GM12878 (cell line): ENCODE measurements around the gene RPA3. TPM values are rescaled to one million over a fixed set of nuclear protein-coding genes. Genes with fewer than 3 reads are reported as not detected.

Experiments used
- ATAC-seq: fragments of 200-7000 bp; cut with Tn5 transposase; 3 replicates; pipeline ENCODE4 v1.9.1; 2020; ENCODE audit warnings: mild to moderate bottlenecking, moderate library complexity
- BruUV-seq: library from RNA; stranded (reverse); fragments of 400-500 nt; replicated peaks from 2 replicates; lab custom pipeline; 2021; lab: Mats Ljungman, UMichigan
- CTCF ChIA-PET: fragments of 300-600 bp; sonication (Branson Sonifier 250); formaldehyde crosslinking; extraction: SDS; loops from one replicate; lab custom pipeline; 2021; ENCODE audit warnings: inconsistent platforms; lab: Yijun Ruan, JAX
- POLR2A ChIA-PET: fragments of 350-600 bp; formaldehyde crosslinking; extraction: SDS; loops from one replicate; lab custom pipeline; 2021; ENCODE audit warnings: inconsistent platforms; lab: Charles Lee
- RAD21 ChIA-PET: fragments of 300-600 bp; sonication (Branson Sonifier 250); formaldehyde crosslinking; loops from one replicate; lab custom pipeline; 2023; ENCODE audit warnings: antibody characterized with exemption; ENCODE audit not compliant: unreplicated experiment; lab: Charles Lee
- SMC1A ChIA-PET: fragments of 300-600 bp; sonication (Branson Sonifier 250); formaldehyde crosslinking; loops from one replicate; lab custom pipeline; 2023; ENCODE audit not compliant: unreplicated experiment, uncharacterized antibody; lab: Charles Lee
- DNase-seq: peaks from one replicate; pipeline ENCODE4 v3.0.0-alpha.2; 2011; ENCODE audit warnings: low read depth, low spot score
- FAIRE-seq: peaks from 3 replicates; lab custom pipeline; 2011; peaks lifted over from hg19 to GRCh38; lab: Jason Lieb, UNC
- H2AFZ ChIP-seq: 2 replicates; pipeline ENCODE4 v1.6.0; 2011; ENCODE audit warnings: low read depth, low read length, control low read depth; ENCODE audit not compliant: control insufficient read depth
- H3K27ac ChIP-seq: 2 replicates; pipeline ENCODE4 v1.5.1; 2011; ENCODE audit warnings: control low read depth; ENCODE audit not compliant: control insufficient read depth, insufficient read depth
- H3K27me3 ChIP-seq, 2 experiments: replicated peaks in 1 of 2; 2 replicates each; pipeline versions ENCODE4 v1.6.0 to v1.6.1; 2011; ENCODE audit warnings: low read length in 1 of 2; ENCODE audit not compliant: control insufficient read depth in 2 of 2, insufficient read depth in 2 of 2
- H3K36me3 ChIP-seq, 2 experiments: 2 replicates each; pipeline ENCODE4 v1.5.1; 2011; ENCODE audit warnings: low read length in 1 of 2; ENCODE audit not compliant: control insufficient read depth in 2 of 2, insufficient read depth in 2 of 2
- H3K4me1 ChIP-seq: 2 replicates; pipeline ENCODE4 v1.6.1; 2011; ENCODE audit warnings: mild to moderate bottlenecking, low read length, moderate library complexity, mixed read lengths; ENCODE audit not compliant: control insufficient read depth, insufficient read depth
- H3K4me2 ChIP-seq: 2 replicates; pipeline ENCODE4 v1.6.0; 2011; ENCODE audit warnings: control low read depth; ENCODE audit not compliant: control insufficient read depth, insufficient read depth
- H3K4me3 ChIP-seq: fragments of 200-600 bp; sonication (generic); 2 replicates; pipeline ENCODE4 v1.5.1; 2016
- H3K79me2 ChIP-seq: 2 replicates; pipeline ENCODE4 v1.6.0; 2011; ENCODE audit warnings: low read length; ENCODE audit not compliant: control insufficient read depth, insufficient read depth
- H3K9ac ChIP-seq: 2 replicates; pipeline ENCODE4 v1.8.0; 2011; ENCODE audit warnings: low read length, control low read depth, mixed read lengths; ENCODE audit not compliant: control insufficient read depth, insufficient read depth
- H3K9me3 ChIP-seq: replicated peaks from 3 replicates; pipeline ENCODE4 v1.5.1; 2011; ENCODE audit warnings: mild to moderate bottlenecking, low read length; ENCODE audit not compliant: control insufficient read depth, insufficient read depth
- H4K20me1 ChIP-seq: 2 replicates; pipeline ENCODE4 v1.6.0; 2011; ENCODE audit not compliant: control insufficient read depth, insufficient read depth
- CTCF ChIP-seq, 3 experiments: IDR thresholded peaks in 2 of 3; conservative IDR thresholded peaks in 1 of 3; 2 replicates each; pipeline ENCODE4 v1.5.1; 2011; ENCODE audit warnings: low read depth in 3 of 3, low read length in 3 of 3, mild to moderate bottlenecking in 3 of 3, control low read depth in 2 of 3, moderate library complexity in 2 of 3, inconsistent platforms in 1 of 3, mixed read lengths in 1 of 3; ENCODE audit not compliant: control insufficient read depth in 2 of 3, insufficient read depth in 1 of 3; ENCODE audit errors: extremely low read depth in 1 of 3
- DPF2 ChIP-seq: fragments of 450-650 bp; IDR thresholded peaks from 2 replicates; pipeline ENCODE4 v1.6.1; 2017; ENCODE audit warnings: mild to moderate bottlenecking
- MTA2 ChIP-seq: fragments of 450-650 bp; IDR thresholded peaks from 2 replicates; pipeline ENCODE4 v1.6.1; 2016; ENCODE audit warnings: low read depth, mild to moderate bottlenecking, moderate library complexity
- MYB ChIP-seq: fragments of 150-350 bp; IDR thresholded peaks from 2 replicates; pipeline ENCODE4 v1.6.1; 2014; ENCODE audit warnings: mild to moderate bottlenecking, low read depth, low read length, borderline replicate concordance
- NR2C1 ChIP-seq: fragments of 450-650 bp; IDR thresholded peaks from 2 replicates; pipeline ENCODE4 v1.6.1; 2017; ENCODE audit warnings: antibody characterized with exemption, mild to moderate bottlenecking, moderate library complexity
- RUNX3 ChIP-seq: IDR thresholded peaks from 2 replicates; pipeline ENCODE4 v1.6.1; 2012; ENCODE audit warnings: low read length, inconsistent platforms
- TARDBP ChIP-seq: IDR thresholded peaks from 2 replicates; pipeline ENCODE4 v1.6.1; 2016; ENCODE audit warnings: borderline replicate concordance
- ZNF687 ChIP-seq: fragments of 450-650 bp; IDR thresholded peaks from 2 replicates; pipeline ENCODE4 v1.6.1; 2017; ENCODE audit warnings: mild to moderate bottlenecking, moderate library complexity
- WGBS: methylation state at CpG from one replicate; pipeline ENCODE4 v1.1.6; 2016; ENCODE audit warnings: low lambda C conversion rate; ENCODE audit not compliant: insufficient replicate concordance, insufficient coverage; ENCODE audit errors: missing lambda C conversion rate; 5-methylcytosine and 5-hydroxymethylcytosine counted together
- in situ Hi-C: fragments of 300-500 bp; cut with MboI; formaldehyde crosslinking; loops from 9 replicates; pipeline ENCODE4 v1.14.3; 2018; ENCODE audit warnings: mixed read lengths
- intact Hi-C: fragments of 100-400 bp; cut with micrococcal nuclease; formaldehyde crosslinking; loops from one replicate; pipeline ENCODE4 v1.14.2; 2022; ENCODE audit not compliant: unreplicated experiment
- polyA plus RNA-seq, 11 experiments: library from polyadenylated mRNA; depleted of rRNA in 4 of 11; unstranded in 6 of 11; stranded (reverse) in 5 of 11; fragments of >200 nt; fragmentation: Nextera tagmentation in 4 of 11; fragmentation: Illumina TruSeq in 1 of 11; extraction: Ambion mirVana in 4 of 11; extraction: Trizol in 1 of 11; gene quantifications; 1 replicate in 1 of 11; 2 replicates in 10 of 11; pipeline versions ENCODE4 v1.2.1 to v1.2.3, GENCODE V29; 2011 to 2016; ENCODE audit warnings: inconsistent platforms in 2 of 11, missing spikeins in 2 of 11, low read depth in 1 of 11
- total RNA-seq, 4 experiments: library from RNA; depleted of rRNA in 3 of 4; stranded (reverse); fragments of >200 nt in 3 of 4; fragmentation: Illumina TruSeq in 1 of 4; extraction: Trizol in 1 of 4; gene quantifications; 2 replicates each; pipeline versions ENCODE4 v1.2.1 to v1.2.3, GENCODE V29; 2013 to 2021
- TF ChIP-seq, protein P1 (sequence below): IDR thresholded peaks from 2 replicates; pipeline ENCODE4 v1.6.1; 2012; ENCODE audit warnings: improper control_type of control experiment, low read depth, low read length; ENCODE audit not compliant: insufficient replicate concordance

RPA3 gene
- total and polyA plus RNA-seq, 10 of the 15 experiments (the other 5 are each of a cell fraction or from before 2014, with no cell fraction given) = 60.2 to 343 (median 112) TPM

GRCh38 chr7:7713730-7714129 lies 4.7 kb downstream of the RPA3 start:
- H3K4me3 ChIP-seq = no peak overlapping the region
- H3K27me3 ChIP-seq = no peaks in the 10 kb centered on the region
- peaks cover 2% of the 10 kb centered on the region; the same call in 1 of the 3 replicates for H3K9me3 ChIP-seq
- H3K4me2 ChIP-seq = no peak overlapping the region
- H3K4me1 ChIP-seq = peaks cover 1% of the 10 kb centered on the region; the same call in 1 of the 2 replicates
- H3K79me2 ChIP-seq = no peaks in the 10 kb centered on the region
- no TSS peak for BruUV-seq
- H3K9ac ChIP-seq = no peak overlapping the region
- H3K36me3 ChIP-seq = no peaks in the 10 kb centered on the region
- CTCF ChIA-PET = interaction anchor here (0.7 to 3.7 kb wide), 9 partner anchors 12 to 583 kb away, joined by 3 to 16 read pairs (median 3); no protein-coding TSS in a partner anchor
- POLR2A ChIA-PET = interaction anchor here (1.4 to 2.2 kb wide), 3 partner anchors 10 to 25 kb away, joined by 3 to 14 read pairs (median 3); no protein-coding TSS in a partner anchor
- H3K27ac ChIP-seq = no peak overlapping the region
- RAD21 ChIA-PET = interaction anchor here (1.3 to 3.6 kb wide), 3 partner anchors 32 to 231 kb away, joined by 4 to 22 read pairs (median 9); no protein-coding TSS in a partner anchor
- 55% methylated on average over 4 of the region's 4 CpGs for WGBS
- intact Hi-C loops = no loop called here
- H2AFZ ChIP-seq = no peak overlapping the region
- TF ChIP-seq TARDBP (no peak), DPF2 (0 out of 2 replicates have a peak, but pooled peaks have one; percentile 19), MTA2 (0 out of 2 replicates have a peak, but pooled peaks have one; percentile 8), ZNF687 (no peak), CTCF (IDR thresholded peaks at IDR 0.05 in 2 of 3, conservative IDR thresholded peaks at IDR 0.05 in 1 of 3; ENCODE audit: control insufficient read depth in 2 of 3, extremely low read depth in 1 of 3, insufficient read depth in 1 of 3, low read depth in 3 of 3, low read length in 3 of 3) (no peak), NR2C1 (no peak), RUNX3 (peak; percentile 9; the same call in 1 of the 2 replicates), MYB (no peak)
- TF ChIP-seq, protein P1, sequence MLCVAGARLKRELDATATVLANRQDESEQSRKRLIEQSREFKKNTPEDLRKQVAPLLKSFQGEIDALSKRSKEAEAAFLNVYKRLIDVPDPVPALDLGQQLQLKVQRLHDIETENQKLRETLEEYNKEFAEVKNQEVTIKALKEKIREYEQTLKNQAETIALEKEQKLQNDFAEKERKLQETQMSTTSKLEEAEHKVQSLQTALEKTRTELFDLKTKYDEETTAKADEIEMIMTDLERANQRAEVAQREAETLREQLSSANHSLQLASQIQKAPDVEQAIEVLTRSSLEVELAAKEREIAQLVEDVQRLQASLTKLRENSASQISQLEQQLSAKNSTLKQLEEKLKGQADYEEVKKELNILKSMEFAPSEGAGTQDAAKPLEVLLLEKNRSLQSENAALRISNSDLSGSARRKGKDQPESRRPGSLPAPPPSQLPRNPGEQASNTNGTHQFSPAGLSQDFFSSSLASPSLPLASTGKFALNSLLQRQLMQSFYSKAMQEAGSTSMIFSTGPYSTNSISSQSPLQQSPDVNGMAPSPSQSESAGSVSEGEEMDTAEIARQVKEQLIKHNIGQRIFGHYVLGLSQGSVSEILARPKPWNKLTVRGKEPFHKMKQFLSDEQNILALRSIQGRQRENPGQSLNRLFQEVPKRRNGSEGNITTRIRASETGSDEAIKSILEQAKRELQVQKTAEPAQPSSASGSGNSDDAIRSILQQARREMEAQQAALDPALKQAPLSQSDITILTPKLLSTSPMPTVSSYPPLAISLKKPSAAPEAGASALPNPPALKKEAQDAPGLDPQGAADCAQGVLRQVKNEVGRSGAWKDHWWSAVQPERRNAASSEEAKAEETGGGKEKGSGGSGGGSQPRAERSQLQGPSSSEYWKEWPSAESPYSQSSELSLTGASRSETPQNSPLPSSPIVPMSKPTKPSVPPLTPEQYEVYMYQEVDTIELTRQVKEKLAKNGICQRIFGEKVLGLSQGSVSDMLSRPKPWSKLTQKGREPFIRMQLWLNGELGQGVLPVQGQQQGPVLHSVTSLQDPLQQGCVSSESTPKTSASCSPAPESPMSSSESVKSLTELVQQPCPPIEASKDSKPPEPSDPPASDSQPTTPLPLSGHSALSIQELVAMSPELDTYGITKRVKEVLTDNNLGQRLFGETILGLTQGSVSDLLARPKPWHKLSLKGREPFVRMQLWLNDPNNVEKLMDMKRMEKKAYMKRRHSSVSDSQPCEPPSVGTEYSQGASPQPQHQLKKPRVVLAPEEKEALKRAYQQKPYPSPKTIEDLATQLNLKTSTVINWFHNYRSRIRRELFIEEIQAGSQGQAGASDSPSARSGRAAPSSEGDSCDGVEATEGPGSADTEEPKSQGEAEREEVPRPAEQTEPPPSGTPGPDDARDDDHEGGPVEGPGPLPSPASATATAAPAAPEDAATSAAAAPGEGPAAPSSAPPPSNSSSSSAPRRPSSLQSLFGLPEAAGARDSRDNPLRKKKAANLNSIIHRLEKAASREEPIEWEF = no peak
- TF ChIP-seq, all 136 proteins: peak for 3
- SMC1A ChIA-PET = interaction anchor here (0.9 to 4.3 kb wide), 12 partner anchors 11 to 59 kb away, joined by 3 to 24 read pairs (median 4); no protein-coding TSS in a partner anchor
- DNase-seq = no peak
- in situ Hi-C loops = no loop called here
- no peak for FAIRE-seq
- peak; percentile 52 for ATAC-seq
- no peaks in the 10 kb centered on the region for H4K20me1 ChIP-seq
